Measurements from ENCODE around the gene PDRG1. TPM values are rescaled to one million over a fixed set of nuclear protein-coding genes. Genes with fewer than 3 reads are reported as not detected.

PDRG1 gene
- total and polyA plus RNA-seq, 8 donors = 9.1 to 19.1 (median 16.1) TPM

- TF ChIP-seq, protein P1, sequence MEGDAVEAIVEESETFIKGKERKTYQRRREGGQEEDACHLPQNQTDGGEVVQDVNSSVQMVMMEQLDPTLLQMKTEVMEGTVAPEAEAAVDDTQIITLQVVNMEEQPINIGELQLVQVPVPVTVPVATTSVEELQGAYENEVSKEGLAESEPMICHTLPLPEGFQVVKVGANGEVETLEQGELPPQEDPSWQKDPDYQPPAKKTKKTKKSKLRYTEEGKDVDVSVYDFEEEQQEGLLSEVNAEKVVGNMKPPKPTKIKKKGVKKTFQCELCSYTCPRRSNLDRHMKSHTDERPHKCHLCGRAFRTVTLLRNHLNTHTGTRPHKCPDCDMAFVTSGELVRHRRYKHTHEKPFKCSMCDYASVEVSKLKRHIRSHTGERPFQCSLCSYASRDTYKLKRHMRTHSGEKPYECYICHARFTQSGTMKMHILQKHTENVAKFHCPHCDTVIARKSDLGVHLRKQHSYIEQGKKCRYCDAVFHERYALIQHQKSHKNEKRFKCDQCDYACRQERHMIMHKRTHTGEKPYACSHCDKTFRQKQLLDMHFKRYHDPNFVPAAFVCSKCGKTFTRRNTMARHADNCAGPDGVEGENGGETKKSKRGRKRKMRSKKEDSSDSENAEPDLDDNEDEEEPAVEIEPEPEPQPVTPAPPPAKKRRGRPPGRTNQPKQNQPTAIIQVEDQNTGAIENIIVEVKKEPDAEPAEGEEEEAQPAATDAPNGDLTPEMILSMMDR (IDR thresholded peaks at IDR 0.05) = no peak
- intact Hi-C loops (cut with DNase I) = no loop called here
- no peak overlapping the region for H3K27ac ChIP-seq
- no peaks in the 10 kb centered on the region for H3K27me3 ChIP-seq
- no peak for DNase-seq
- no peaks in the 10 kb centered on the region for H3K4me1 ChIP-seq
- no peak for ATAC-seq
- no peaks in the 10 kb centered on the region for H3K9me3 ChIP-seq
- no peaks in the 10 kb centered on the region for H3K36me3 ChIP-seq
- H3K4me3 ChIP-seq = no peak overlapping the region
These were observed 38.3 kb downstream of the PDRG1 start for GRCh38 chr20:31913431-31914157.

- intact Hi-C loops (cut with DNase I) = no loop called here
- Histone ChIP-seq H3K9me3 (no peaks in the 10 kb centered on the region), H3K4me3 (no peak overlapping the region), H3K27me3 (no peaks in the 10 kb centered on the region), H3K4me1 (no peaks in the 10 kb centered on the region), H3K36me3 (no peaks in the 10 kb centered on the region), H3K27ac (no peak overlapping the region)
- TF ChIP-seq, protein P1 (IDR thresholded peaks at IDR 0.05) = no peak
- no peak for ATAC-seq
- DNase-seq = no peak
These were observed 41.6 kb downstream of the PDRG1 start for GRCh38 chr20:31910071-31910803.

DNA sequence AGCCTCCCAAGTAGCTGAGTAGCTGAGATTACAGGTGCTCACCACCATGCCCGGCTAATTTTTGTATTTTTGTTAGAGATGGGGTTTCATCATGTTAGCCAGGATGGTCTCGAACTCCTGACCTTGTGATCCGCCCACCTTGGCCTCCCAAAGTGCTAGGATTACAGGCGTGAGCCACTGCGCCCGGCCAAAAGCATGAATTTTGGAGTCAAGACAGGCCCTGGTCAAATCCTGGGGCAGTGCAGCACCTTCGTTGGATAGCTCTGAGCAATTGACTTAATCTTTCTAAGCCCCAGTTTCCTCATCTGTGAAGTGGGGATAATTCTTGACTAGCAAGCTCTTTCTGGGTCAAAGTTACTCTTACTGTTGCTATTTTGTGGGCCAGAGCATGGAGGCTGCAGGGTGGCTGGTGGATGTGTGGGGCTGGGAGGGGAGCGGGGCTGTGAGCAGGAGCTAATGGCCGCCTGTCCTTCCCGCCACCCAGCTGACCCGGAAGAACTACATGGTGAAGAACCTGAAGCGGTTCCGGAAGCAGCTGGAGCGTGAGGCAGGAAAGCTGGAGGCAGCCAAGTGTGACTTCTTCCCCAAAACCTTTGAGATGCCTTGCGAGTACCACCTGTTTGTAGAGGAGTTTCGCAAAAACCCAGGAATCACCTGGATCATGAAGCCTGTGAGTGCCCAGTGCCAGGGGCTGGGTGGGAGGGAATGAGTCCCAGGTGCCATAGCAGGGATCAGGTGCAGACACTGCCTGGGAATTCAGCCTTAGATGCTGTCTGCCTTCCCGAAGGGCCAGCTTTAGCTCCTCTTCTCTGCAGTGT lies 42.4 kb downstream of the PDRG1 start:
- H3K4me3 ChIP-seq = no peak overlapping the region
- intact Hi-C loops (cut with DNase I) = no loop called here
- no peaks in the 10 kb centered on the region for H3K4me1 ChIP-seq
- H3K27ac ChIP-seq = no peak overlapping the region
- H3K27me3 ChIP-seq = no peaks in the 10 kb centered on the region
- no peak for ATAC-seq
- no peaks in the 10 kb centered on the region for H3K36me3 ChIP-seq
- DNase-seq = no peak
- TF ChIP-seq, protein P1 (IDR thresholded peaks at IDR 0.05) = no peak
- no peaks in the 10 kb centered on the region for H3K9me3 ChIP-seq

GRCh38 chr20:31908424-31908823 lies 43.4 kb downstream of the PDRG1 start:
- H3K4me3 ChIP-seq = no peak overlapping the region
- H3K27me3 ChIP-seq = no peaks in the 10 kb centered on the region
- ATAC-seq (no peak), DNase-seq (peak in 1 of 4 donors; percentile 40)
- no peak overlapping the region for H3K27ac ChIP-seq
- no peaks in the 10 kb centered on the region for H3K9me3 ChIP-seq
- H3K4me1 ChIP-seq = no peaks in the 10 kb centered on the region
- no peaks in the 10 kb centered on the region for H3K36me3 ChIP-seq
- TF ChIP-seq, protein P1 (IDR thresholded peaks at IDR 0.05) = no peak
- intact Hi-C loops (cut with DNase I) = no loop called here

DNA sequence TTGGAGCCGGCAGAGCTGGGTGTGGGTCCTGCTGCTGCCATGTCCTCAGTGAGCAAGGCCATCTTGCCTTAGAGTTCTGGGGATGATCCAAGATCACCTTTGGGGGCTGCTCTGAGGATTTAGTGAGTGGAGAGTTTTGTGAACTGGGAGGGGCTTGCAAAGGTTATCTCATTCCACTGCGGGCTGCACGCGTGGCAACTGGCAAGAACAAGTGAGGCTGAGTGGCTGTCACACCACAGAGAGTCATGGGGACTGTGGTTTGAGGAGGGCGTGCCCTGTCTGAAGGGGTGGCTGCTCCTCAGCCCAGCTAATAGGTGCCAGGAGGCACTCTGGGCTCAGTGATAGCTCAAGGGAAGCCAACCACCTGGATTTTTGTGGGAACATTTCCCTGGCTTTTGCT lies 43.8 kb downstream of the PDRG1 start:
- no peak for DNase-seq
- Histone ChIP-seq H3K4me1 (no peaks in the 10 kb centered on the region), H3K27me3 (no peaks in the 10 kb centered on the region), H3K27ac (no peak overlapping the region), H3K4me3 (no peak overlapping the region), H3K9me3 (no peaks in the 10 kb centered on the region), H3K36me3 (no peaks in the 10 kb centered on the region)
- TF ChIP-seq, protein P1 (IDR thresholded peaks at IDR 0.05) = no peak
- intact Hi-C loops (cut with DNase I) = no loop called here
- peak; percentile 44 for ATAC-seq

All from left lung (tissue), 10 donors.